Measurements from ENCODE around the gene PRKAG2.

Gene PRKAG2

GRCh38 chr7:151895008-151895630 lies 18.2 kb upstream of the PRKAG2 start:
- H3K4me3 ChIP-seq (ENCODE audit: low read depth, low read length) = no peak overlapping the region
- TF ChIP-seq CTCF (IDR thresholded peaks at IDR 0.05; ENCODE audit: low read depth, low read length) = no peak

- TF ChIP-seq CTCF (IDR thresholded peaks at IDR 0.05; ENCODE audit: low read depth, low read length) = no peak
- no peak overlapping the region for H3K4me3 ChIP-seq (ENCODE audit: low read depth, low read length)
Measured at GRCh38 chr7:151894111-151895007, 17.4 kb upstream of the PRKAG2 start.

- H3K4me3 ChIP-seq (ENCODE audit: low read depth, low read length) = no peak overlapping the region
- no peak for TF ChIP-seq CTCF (IDR thresholded peaks at IDR 0.05; ENCODE audit: low read depth, low read length)
Measured at GRCh38 chr7:151893405-151893923, 16.5 kb upstream of the PRKAG2 start.

- no peak for TF ChIP-seq CTCF (IDR thresholded peaks at IDR 0.05; ENCODE audit: low read depth, low read length)
- H3K4me3 ChIP-seq (ENCODE audit: low read depth, low read length) = no peak overlapping the region
Measured at GRCh38 chr7:151891753-151892152, 14.8 kb upstream of the PRKAG2 start.

- no peak overlapping the region for H3K4me3 ChIP-seq (ENCODE audit: low read depth, low read length)
- TF ChIP-seq CTCF (IDR thresholded peaks at IDR 0.05; ENCODE audit: low read depth, low read length) = no peak
Measured at GRCh38 chr7:151891182-151891581, 14.3 kb upstream of the PRKAG2 start.

GRCh38 chr7:151890355-151891004 lies 13.6 kb upstream of the PRKAG2 start:
- no peak for TF ChIP-seq CTCF (IDR thresholded peaks at IDR 0.05; ENCODE audit: low read depth, low read length)
- H3K4me3 ChIP-seq (ENCODE audit: low read depth, low read length) = no peak overlapping the region

Measured in WI38 (cell line).